Measurements from ENCODE around the gene GABBR2. TPM values are rescaled to one million over a fixed set of nuclear protein-coding genes. Genes with fewer than 3 reads are reported as not detected.

The GABBR2 gene
- total and polyA plus RNA-seq, 9 of the 15 experiments (the other 6 are each of a cell fraction or from before 2014, with no cell fraction given): 0.15 to 1.9 (median 0.32) TPM

- TF ChIP-seq REST (IDR thresholded peaks at IDR 0.05; ENCODE audit: borderline replicate concordance) (peak; percentile 62), REST (CRISPR knock-in tag; IDR thresholded peaks at IDR 0.05; ENCODE audit: low read depth) (no peak), MAZ (CRISPR knock-in tag; conservative IDR thresholded peaks at IDR 0.05 in 1 of 2, IDR thresholded peaks at IDR 0.05 in 1 of 2) (0 out of 4 replicates have a peak, but pooled peaks of 1 of the 2 experiments have one; percentile 20), RBM25 (IDR thresholded peaks at IDR 0.05; ENCODE audit: low read depth, low read length, severe bottlenecking) (no peak), DEAF1 (CRISPR knock-in tag; IDR thresholded peaks at IDR 0.05) (peak; percentile 24; the same call in 1 of the 2 replicates), ZNF584 (CRISPR knock-in tag; IDR thresholded peaks at IDR 0.05; ENCODE audit: low read depth) (no peak), CXXC5 (CRISPR knock-in tag; IDR thresholded peaks at IDR 0.05) (peak; percentile 37), ETV1 (tag; conservative IDR thresholded peaks at IDR 0.05; ENCODE audit: low read depth) (no peak; the same call in 1 of the 2 replicates), PATZ1 (CRISPR knock-in tag; IDR thresholded peaks at IDR 0.05; ENCODE audit: borderline replicate concordance) (no peak)
Observed at GRCh38 chr9:98536542-98537173, 172.1 kb downstream of the GABBR2 start (continued).

All from K562 (cell line).